Naive B cell (primary cell): ENCODE results near the gene RFNG. TPM values are rescaled to one million over a fixed set of nuclear protein-coding genes. Genes with fewer than 3 reads are reported as not detected.

Experiments used
- ATAC-seq, 2 donors: fragments of 150-1000 bp; cut with Tn5 transposase; 2 replicates each; pipeline ENCODE4 v1.10.0; 2021; ENCODE audit warnings: low read depth in 2 of 2, mild to moderate bottlenecking in 2 of 2, moderate library complexity in 2 of 2
- DNase-seq: peaks from one replicate; pipeline ENCODE4 v3.0.0; 2022
- H3K27ac Mint-ChIP-seq, 6 donors: one replicate each; pipeline ENCODE4 v1.8.0; 2020 to 2022; ENCODE audit warnings: mild to moderate bottlenecking in 6 of 6, mixed read lengths in 6 of 6, moderate library complexity in 5 of 6, inconsistent platforms in 2 of 6
- H3K27me3 Mint-ChIP-seq, 3 donors: one replicate each; pipeline ENCODE4 v1.8.0; 2021 to 2022; ENCODE audit warnings: mixed read lengths in 3 of 3, mild to moderate bottlenecking in 1 of 3
- H3K36me3 Mint-ChIP-seq, 2 donors: one replicate each; pipeline ENCODE4 v1.8.0; 2020 to 2022; ENCODE audit warnings: mixed read lengths in 2 of 2, inconsistent platforms in 1 of 2, mild to moderate bottlenecking in 1 of 2
- H3K4me1 Mint-ChIP-seq, 3 donors: one replicate each; pipeline ENCODE4 v1.8.0; 2020 to 2022; ENCODE audit warnings: mixed read lengths in 3 of 3, inconsistent platforms in 1 of 3, mild to moderate bottlenecking in 1 of 3, moderate library complexity in 1 of 3
- H3K4me3 Mint-ChIP-seq, 8 donors: one replicate each; pipeline ENCODE4 v1.8.0; 2020 to 2022; ENCODE audit warnings: mild to moderate bottlenecking in 8 of 8, mixed read lengths in 8 of 8, moderate library complexity in 8 of 8, inconsistent platforms in 2 of 8
- H3K9me3 Mint-ChIP-seq, 7 donors: one replicate each; pipeline ENCODE4 v1.8.0; 2020 to 2022; ENCODE audit warnings: mixed read lengths in 7 of 7, mild to moderate bottlenecking in 5 of 7, inconsistent platforms in 2 of 7, moderate library complexity in 1 of 7
- polyA plus RNA-seq, 6 donors: library from polyadenylated mRNA; unstranded; fragments of 300-500 nt; fragmentation: Illumina TruSeq; gene quantifications; one replicate each; pipeline ENCODE4 v1.2.3, GENCODE V29; 2021; ENCODE audit warnings: low read depth in 6 of 6

Gene RFNG
- polyA plus RNA-seq, 6 donors from 2014 or later: 2.6 to 7.6 (median 4.8) TPM

- no peak for ATAC-seq
- no peak for DNase-seq
- H3K9me3 Mint-ChIP-seq: no peaks in the 10 kb centered on the region
- H3K27ac Mint-ChIP-seq: no peak overlapping the region
- H3K4me3 Mint-ChIP-seq: no peak overlapping the region
- H3K36me3 Mint-ChIP-seq: no peaks in the 10 kb centered on the region
- H3K4me1 Mint-ChIP-seq: peaks cover under 1 to 3% (median 2%) of the 10 kb centered on the region in 3 donors
- no peaks in the 10 kb centered on the region for H3K27me3 Mint-ChIP-seq
Observed at GRCh38 chr17:82016061-82016874, 35.3 kb downstream of the RFNG start.

- Mint-ChIP-seq H3K9me3 (no peaks in the 10 kb centered on the region), H3K27ac (no peak overlapping the region), H3K4me3 (no peak overlapping the region), H3K36me3 (no peaks in the 10 kb centered on the region), H3K4me1 (peaks cover 0 to under 1% (median 0%) of the 10 kb centered on the region in 3 donors), H3K27me3 (no peaks in the 10 kb centered on the region)
- DNase-seq (no peak), ATAC-seq (no peak)
Observed at GRCh38 chr17:82015311-82015971, 36.2 kb downstream of the RFNG start.

- Mint-ChIP-seq H3K36me3 (no peaks in the 10 kb centered on the region), H3K27ac (no peak overlapping the region), H3K4me3 (no peak overlapping the region), H3K4me1 (no peaks in the 10 kb centered on the region), H3K9me3 (no peaks in the 10 kb centered on the region), H3K27me3 (no peaks in the 10 kb centered on the region)
- DNase-seq (no peak), ATAC-seq (no peak)
Observed at GRCh38 chr17:82014971-82015310, 36.7 kb downstream of the RFNG start.

GRCh38 chr17:82014432-82014831, 37.2 kb downstream of the RFNG start:
- no peak for DNase-seq
- ATAC-seq: no peak
- H3K27ac Mint-ChIP-seq: no peak overlapping the region

GRCh38 chr17:82013772-82014321, 37.8 kb downstream of the RFNG start:
- ATAC-seq (no peak), DNase-seq (no peak)
- H3K4me1 Mint-ChIP-seq: no peaks in the 10 kb centered on the region
- no peaks in the 10 kb centered on the region for H3K36me3 Mint-ChIP-seq
- H3K27me3 Mint-ChIP-seq: no peaks in the 10 kb centered on the region
- H3K4me3 Mint-ChIP-seq: no peak overlapping the region
- no peak overlapping the region for H3K27ac Mint-ChIP-seq
- H3K9me3 Mint-ChIP-seq: no peaks in the 10 kb centered on the region

More at GRCh38 chr17:82014432-82014831, 37.2 kb downstream of the RFNG start:
- Mint-ChIP-seq H3K36me3 (no peaks in the 10 kb centered on the region), H3K4me3 (no peak overlapping the region), H3K4me1 (no peaks in the 10 kb centered on the region), H3K9me3 (no peaks in the 10 kb centered on the region), H3K27me3 (no peaks in the 10 kb centered on the region)

- Mint-ChIP-seq H3K36me3 (no peaks in the 10 kb centered on the region), H3K27me3 (no peaks in the 10 kb centered on the region), H3K27ac (no peak overlapping the region), H3K4me3 (no peak overlapping the region), H3K4me1 (no peaks in the 10 kb centered on the region), H3K9me3 (no peaks in the 10 kb centered on the region)
- no peak for DNase-seq
- no peak for ATAC-seq
Observed at GRCh38 chr17:82013341-82013740, 38.3 kb downstream of the RFNG start.

- ATAC-seq (no peak), DNase-seq (no peak)
- Mint-ChIP-seq H3K27ac (no peak overlapping the region), H3K36me3 (no peaks in the 10 kb centered on the region), H3K4me3 (no peak overlapping the region), H3K27me3 (no peaks in the 10 kb centered on the region), H3K4me1 (no peaks in the 10 kb centered on the region), H3K9me3 (no peaks in the 10 kb centered on the region)
Observed at GRCh38 chr17:82012640-82013295, 38.8 kb downstream of the RFNG start.

- DNase-seq: no peak
Observed at GRCh38 chr17:82012261-82012639, 39.4 kb downstream of the RFNG start.

GRCh38 chr17:82011617-82012187, 39.9 kb downstream of the RFNG start:
- H3K36me3 Mint-ChIP-seq: no peaks in the 10 kb centered on the region
- H3K27ac Mint-ChIP-seq: no peak overlapping the region
- H3K4me3 Mint-ChIP-seq: no peak overlapping the region
- no peaks in the 10 kb centered on the region for H3K4me1 Mint-ChIP-seq
- H3K27me3 Mint-ChIP-seq: no peaks in the 10 kb centered on the region
- DNase-seq (no peak), ATAC-seq (no peak)
- no peaks in the 10 kb centered on the region for H3K9me3 Mint-ChIP-seq

More at GRCh38 chr17:82012261-82012639, 39.4 kb downstream of the RFNG start:
- no peaks in the 10 kb centered on the region for H3K4me1 Mint-ChIP-seq
- H3K36me3 Mint-ChIP-seq: no peaks in the 10 kb centered on the region
- no peak overlapping the region for H3K27ac Mint-ChIP-seq
- H3K4me3 Mint-ChIP-seq: no peak overlapping the region
- ATAC-seq: no peak
- no peaks in the 10 kb centered on the region for H3K27me3 Mint-ChIP-seq
- H3K9me3 Mint-ChIP-seq: no peaks in the 10 kb centered on the region

GRCh38 chr17:82010575-82011525, 40.8 kb downstream of the RFNG start:
- Mint-ChIP-seq H3K27me3 (no peaks in the 10 kb centered on the region), H3K4me3 (no peak overlapping the region), H3K36me3 (no peaks in the 10 kb centered on the region), H3K9me3 (no peaks in the 10 kb centered on the region), H3K27ac (no peak overlapping the region), H3K4me1 (no peaks in the 10 kb centered on the region)
- DNase-seq (no peak), ATAC-seq (no peak)

GRCh38 chr17:82009413-82009812, 42.2 kb downstream of the RFNG start:
- no peaks in the 10 kb centered on the region for H3K4me1 Mint-ChIP-seq
- no peak for ATAC-seq

GRCh38 chr17:82008941-82009405, 42.6 kb downstream of the RFNG start:
- DNase-seq (no peak), ATAC-seq (no peak)
- no peaks in the 10 kb centered on the region for H3K9me3 Mint-ChIP-seq
- no peak overlapping the region for H3K4me3 Mint-ChIP-seq
- no peaks in the 10 kb centered on the region for H3K27me3 Mint-ChIP-seq
- no peak overlapping the region for H3K27ac Mint-ChIP-seq
- no peaks in the 10 kb centered on the region for H3K4me1 Mint-ChIP-seq
- no peaks in the 10 kb centered on the region for H3K36me3 Mint-ChIP-seq

More at GRCh38 chr17:82009413-82009812, 42.2 kb downstream of the RFNG start:
- no peaks in the 10 kb centered on the region for H3K27me3 Mint-ChIP-seq
- no peaks in the 10 kb centered on the region for H3K36me3 Mint-ChIP-seq
- no peak for DNase-seq
- H3K27ac Mint-ChIP-seq: no peak overlapping the region
- H3K9me3 Mint-ChIP-seq: no peaks in the 10 kb centered on the region
- no peak overlapping the region for H3K4me3 Mint-ChIP-seq
